ENCODE measurements around the gene TMEM18. TPM values are rescaled to one million over a fixed set of nuclear protein-coding genes. Genes with fewer than 3 reads are reported as not detected.

The TMEM18 gene
- total RNA-seq, 1 donor from 2014 or later, result 18.0 TPM

DNA sequence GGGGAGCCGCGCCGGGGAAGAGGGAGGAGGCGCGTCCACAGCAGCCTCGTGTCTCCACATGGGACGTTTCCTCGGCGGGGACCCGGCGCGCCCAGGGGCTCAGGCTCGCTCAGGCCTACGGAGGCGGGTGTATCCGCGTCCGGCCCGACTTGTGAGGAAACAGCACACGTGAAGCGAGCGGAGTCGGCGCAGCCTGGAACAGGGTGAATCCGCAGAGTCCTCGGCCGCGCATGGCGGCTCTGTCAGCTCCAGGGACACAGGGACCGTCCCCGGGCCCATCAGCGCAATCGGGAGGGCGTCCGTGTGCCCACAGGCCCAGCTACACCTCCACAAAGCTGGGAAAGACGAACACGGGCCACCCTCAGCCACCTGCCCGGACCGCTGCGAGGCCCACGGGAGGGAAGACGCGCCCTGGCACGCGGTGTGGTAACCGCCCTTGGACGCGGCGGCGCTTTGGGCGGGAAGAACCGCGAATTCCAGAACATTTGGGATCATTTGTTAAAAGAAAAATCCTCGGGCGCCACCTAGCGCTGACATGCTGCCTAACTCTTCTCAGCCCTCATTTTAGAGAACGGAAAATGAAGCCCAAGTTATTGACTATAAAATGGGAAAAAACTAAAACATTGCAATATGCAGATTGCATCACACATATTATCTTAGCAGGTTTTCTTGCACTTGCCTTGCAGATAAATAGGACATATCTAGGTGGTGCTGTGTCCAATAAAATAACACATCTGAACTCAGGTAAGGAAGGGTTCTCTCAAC lies 40.4 kb downstream of the TMEM18 start:
- peak; percentile 67 for DNase-seq (ENCODE audit: low read depth)

DNA sequence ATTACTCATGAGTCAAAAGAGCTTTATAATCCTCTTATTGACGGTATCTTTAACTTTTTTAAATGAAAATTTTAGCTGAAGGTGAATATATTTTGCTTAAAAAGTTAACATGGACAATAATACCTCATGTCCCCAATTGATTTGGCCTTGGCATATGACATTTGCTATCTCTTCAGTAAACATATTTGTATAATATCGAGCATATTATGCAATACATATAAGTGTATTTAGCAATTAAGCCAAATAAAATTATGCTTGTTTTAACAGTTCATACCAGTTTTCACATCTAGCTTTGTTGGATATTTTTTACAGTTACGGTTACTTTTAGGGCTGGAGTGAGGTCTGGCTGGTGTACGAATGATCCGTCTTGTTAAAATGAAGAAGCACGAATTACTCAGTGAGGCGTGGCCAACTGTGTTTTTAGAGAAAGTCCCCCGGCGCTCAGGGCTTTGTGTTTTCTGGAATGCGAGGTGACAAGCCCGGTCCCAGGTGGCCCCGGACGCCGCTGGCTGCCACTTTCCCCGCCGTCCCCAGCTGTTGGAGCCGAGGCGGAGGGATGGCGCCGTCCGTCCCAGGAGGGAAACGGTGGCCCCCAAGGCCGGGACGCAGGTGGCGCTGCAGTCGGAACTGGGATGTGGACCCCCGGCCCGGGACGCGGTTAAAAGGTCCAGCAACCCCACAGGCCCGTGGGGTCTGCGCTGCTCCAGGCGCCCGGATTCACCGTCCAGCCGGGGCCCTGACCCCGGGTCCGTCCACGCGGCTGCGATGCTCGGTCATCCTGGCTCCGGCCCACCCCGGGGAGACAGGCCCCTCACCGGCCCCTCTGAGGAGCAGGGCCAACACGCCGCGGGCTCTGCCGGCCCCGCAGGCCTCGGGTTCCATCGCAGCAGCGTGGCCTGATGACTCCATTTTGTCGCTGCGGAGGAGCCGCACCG lies 41.3 kb downstream of the TMEM18 start:
- no peak for DNase-seq (ENCODE audit: low read depth)

DNA sequence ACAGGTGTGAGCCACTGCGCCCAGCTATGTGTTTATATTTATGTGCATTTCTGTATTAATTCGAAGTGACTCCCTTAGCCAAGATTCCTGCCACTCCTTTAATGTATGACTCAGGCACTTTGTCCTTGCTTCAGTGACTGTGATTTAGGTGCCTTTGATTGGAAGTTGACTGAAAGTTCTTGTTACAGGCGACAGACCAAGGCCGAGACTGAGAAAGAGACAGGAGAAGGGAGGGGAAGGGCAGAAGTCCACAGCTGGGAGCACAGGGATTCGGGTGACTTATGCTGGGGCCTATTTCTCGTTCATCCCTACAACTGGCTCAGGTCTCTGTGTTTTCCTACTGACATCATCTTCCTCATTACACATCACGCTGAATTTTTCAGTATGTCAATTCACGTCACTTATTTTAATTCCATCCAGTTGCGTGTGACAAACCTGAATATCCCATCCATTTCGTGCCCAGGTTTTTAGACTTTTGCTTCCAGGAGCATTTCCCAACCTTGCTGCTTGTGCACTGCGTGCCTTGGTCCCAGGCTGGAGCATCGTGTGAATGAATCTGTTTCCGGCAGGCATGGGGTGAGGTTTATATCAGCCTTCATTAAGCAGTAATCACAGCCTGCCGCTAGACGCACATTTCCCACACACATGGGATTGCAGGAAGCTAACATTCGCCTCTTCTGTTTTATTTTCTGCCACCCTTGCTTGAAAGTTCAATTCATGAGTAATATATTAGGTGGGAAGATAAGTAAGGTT lies 42.4 kb downstream of the TMEM18 start:
- no peak for DNase-seq (ENCODE audit: low read depth)

DNA sequence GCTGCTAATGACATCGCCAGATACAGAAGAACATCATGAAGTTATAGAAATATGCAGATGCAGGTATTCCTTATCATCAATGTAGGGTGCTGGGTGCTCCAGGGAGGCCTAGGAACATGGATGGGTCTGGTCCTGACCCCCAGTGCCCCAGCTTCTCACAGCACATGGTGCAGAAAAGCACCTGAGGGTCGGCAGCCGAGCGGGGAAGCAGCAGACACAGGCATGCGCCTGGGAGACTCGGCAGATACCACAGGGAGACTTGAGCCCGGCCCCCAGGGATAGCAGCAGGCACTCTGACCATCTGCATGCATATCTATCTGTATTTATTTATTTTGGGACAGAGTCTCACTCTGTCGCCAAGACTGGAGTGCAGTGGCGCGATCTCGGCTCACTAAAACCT lies 43.2 kb downstream of the TMEM18 start:
- no peak for DNase-seq (ENCODE audit: low read depth)

DNA sequence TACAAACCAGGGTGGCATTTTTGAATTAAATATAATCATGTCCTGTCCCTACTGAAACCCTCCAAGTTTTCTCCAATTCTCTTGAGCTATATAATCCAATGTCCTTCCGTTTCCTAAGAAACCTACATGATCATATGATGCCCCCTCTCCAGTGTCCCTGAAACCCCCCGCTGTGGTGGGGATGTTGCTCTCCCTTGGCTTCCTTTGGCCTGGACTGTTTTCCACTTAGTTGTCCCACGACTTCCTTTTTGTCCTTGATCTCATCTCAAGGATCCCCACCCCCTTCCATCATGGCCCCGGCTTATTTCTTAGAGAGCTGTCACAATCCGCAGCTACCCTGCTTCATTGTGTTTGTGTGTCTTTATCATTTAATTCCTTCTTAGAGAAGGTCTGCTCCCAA lies 43.8 kb downstream of the TMEM18 start:
- no peak for DNase-seq (ENCODE audit: low read depth)

DNA sequence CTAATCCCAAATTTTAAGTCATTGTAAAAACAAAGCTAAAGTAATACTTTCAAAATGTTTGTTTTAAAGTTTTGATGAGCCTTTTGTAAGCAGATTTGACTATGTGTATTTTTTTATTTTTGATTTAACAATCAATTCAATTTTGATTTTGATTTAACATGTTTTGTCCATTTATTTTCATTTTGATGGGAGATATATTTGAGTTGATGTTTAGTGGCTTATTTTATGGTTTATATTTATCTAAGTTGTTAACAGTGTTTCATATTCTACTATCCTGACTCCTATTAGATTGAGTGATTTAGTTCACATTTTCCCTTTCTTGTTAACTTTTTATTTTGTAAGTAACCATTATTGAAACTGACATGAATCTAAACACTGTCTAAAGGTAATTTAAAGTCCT lies 44.7 kb downstream of the TMEM18 start:
- DNase-seq (ENCODE audit: low read depth), result no peak

DNA sequence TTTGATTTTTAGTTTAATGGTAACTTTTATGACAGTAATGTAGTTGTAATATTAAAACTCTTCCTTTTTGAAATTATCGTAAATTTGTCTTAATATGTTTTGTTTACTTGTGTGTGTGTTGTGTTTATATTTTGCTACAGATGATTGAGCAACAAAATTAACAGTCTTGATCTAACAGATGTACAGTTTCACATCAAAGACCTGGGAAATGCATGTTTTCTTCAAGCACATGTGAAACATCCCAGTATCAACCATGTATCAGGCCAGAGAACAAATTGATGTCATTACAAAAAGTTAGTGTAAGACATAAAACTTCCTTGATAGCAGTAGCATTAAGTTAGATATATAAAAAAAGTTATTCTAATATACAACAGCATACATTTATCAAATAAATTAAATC lies 45.5 kb downstream of the TMEM18 start:
- DNase-seq (ENCODE audit: low read depth), result no peak

DNA sequence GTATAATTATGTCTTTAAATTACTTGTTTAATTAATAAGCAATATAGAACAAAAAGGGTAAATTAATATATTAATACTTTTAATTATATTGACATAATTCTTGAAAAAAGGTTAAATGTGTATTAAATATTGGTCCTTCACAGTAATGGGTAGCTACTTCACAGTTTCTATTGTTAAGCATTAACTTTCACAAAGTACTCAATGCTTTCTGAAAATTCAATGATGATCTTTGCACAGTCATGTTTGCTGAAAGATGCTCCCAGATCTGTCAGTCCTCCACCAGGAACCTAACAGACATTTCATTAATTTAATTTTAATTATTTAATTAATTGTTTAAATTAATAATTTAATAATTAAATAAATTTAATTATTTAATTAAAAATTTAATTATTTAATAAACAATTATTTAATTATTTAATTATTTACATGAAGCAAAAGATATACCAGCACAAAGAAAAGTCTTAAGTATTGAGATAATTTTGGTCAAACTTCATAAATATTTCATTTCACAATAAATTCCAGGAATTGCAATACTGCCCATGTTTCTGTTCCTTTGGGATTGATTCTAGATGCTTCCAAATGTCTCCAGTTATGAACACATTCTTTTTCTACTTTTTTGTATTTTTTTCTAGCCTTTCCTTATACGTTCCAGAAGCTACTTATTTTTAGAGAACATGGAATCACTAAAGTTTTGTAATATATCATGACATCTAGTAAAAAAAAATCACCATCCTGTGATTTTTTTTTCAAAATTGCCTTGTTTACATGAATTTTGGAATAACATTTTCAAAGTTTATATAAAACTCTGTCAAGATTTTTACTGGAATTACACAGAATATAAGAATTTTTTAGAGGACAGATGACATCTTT lies 46.5 kb downstream of the TMEM18 start:
- no peak for DNase-seq (ENCODE audit: low read depth)

DNA sequence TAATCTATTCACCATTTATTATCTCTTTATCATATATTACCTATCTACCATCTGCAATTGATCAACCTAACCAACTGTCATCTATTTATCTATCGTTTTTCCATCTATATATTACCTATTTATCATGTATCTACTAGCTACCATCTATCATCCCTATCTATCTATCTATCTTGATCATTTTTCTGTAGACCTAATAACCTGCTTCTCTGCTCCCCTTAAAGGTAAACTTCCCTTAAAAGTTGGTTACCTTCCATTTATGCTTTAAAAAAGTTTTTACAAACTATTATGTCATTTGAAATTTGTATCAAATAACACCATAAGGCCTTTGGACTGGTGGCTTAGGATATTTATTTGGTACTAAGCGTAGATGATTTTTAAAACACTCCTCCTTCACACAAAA lies 47.2 kb downstream of the TMEM18 start:
- DNase-seq (ENCODE audit: low read depth), result no peak

DNA sequence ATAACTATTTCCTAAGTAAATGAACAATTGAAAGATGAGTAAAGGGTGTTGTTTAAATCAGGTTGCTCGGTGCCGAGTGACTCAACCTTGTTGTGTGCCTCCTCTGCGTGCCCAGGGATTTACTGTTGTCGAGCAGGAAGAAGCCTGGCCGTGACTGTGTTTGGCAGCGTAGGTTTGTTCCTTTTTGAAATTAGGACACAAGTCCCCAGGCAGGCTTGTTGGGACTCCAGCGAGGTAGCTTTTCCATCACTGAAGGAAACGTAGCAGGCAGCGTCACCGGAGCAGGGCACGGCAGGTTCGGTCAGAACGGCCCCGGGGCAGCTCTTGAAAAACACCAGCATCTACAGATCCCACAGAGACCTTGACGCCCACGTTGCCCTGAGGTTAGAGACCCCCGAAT lies 48.6 kb downstream of the TMEM18 start:
- peak; percentile 3 for DNase-seq (ENCODE audit: low read depth)

DNA sequence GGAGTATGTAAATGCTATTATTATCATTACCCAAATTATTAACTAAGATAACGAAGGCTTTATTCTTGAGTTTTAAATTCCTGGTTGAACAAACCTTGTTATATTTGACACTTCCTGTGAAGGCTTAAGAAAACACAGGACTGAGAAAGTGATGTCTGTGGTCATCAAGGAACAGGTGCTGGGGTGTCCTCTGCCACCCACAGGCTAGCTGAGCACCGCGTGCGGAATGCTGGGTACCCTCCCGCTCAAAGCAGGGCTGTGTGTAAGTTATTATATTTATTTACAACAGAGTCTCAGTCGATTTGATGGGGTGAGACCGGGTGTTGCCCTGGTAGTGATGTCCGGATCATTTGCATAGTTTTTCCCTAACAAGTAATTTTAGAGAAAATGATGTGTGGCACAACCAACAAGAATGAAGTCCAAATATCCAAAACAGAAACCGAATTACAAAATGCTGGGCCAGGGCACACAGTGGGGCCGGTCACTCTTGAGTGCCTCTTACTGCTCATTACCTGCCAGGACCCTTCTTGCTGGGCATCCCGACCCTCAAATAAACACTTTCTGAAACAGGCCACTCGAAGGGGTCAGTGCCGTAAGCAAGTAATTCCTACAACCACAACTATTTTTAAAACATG lies 49.2 kb downstream of the TMEM18 start:
- DNase-seq (ENCODE audit: low read depth), result peak; percentile 44

DNA sequence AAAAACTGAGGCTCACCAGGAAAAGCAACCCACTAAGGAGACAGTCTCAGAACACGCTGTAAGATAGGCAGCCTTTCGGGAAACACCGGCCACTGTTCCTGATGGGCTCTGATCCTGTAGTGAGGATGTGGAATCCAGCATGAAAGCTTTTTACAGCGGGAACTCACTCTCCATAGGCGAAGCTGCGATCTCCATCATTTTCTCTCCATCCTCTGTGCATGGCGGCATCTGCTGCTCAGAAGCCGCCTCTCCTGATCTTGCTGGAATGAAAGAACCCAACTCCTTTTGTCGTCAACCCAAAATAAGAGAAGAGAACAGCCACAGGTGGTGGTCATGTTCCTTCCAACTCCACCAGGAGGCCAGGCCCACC lies 49.9 kb downstream of the TMEM18 start:
- no peak for DNase-seq (ENCODE audit: low read depth)

DNA sequence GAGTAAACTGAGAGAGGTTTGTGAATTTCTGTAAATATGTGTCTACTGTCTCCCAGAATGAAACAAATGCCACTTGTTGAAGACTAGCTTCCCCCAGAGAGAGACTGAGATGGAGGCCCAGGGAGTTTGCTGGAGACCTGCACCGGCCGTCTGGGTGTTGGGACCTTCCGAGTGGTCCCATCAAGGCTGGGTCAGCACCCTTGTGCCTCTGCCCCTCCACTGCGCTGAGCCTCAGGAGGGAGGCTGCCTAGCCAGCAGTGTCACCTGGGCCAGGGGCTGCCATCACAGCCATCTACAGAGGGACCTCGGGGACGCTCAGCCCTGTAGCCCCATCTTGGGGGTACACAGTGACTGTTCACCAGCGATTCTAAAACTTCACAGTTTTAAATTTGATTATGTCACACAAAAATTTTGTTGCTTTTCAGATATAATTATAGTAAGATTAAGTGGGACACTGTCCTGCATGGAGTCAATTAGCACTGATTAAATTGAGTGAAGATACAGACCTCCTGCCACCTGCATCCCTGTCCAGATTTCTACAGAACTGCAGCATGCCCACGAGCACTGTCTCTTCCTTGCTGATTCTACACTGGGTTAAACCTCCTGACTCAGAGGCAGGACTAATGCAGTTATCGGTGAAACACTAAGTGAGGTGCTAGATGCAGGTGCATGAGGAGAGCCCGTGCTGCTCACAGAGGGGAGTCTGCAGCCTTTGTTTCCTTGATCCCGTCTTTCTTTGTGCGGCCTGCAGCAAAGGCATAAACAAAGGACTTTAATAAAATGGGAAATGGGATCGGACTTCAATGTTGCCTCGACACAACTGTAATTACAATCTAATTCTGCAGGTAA lies 50.5 kb downstream of the TMEM18 start:
- no peak for DNase-seq (ENCODE audit: low read depth)

DNA sequence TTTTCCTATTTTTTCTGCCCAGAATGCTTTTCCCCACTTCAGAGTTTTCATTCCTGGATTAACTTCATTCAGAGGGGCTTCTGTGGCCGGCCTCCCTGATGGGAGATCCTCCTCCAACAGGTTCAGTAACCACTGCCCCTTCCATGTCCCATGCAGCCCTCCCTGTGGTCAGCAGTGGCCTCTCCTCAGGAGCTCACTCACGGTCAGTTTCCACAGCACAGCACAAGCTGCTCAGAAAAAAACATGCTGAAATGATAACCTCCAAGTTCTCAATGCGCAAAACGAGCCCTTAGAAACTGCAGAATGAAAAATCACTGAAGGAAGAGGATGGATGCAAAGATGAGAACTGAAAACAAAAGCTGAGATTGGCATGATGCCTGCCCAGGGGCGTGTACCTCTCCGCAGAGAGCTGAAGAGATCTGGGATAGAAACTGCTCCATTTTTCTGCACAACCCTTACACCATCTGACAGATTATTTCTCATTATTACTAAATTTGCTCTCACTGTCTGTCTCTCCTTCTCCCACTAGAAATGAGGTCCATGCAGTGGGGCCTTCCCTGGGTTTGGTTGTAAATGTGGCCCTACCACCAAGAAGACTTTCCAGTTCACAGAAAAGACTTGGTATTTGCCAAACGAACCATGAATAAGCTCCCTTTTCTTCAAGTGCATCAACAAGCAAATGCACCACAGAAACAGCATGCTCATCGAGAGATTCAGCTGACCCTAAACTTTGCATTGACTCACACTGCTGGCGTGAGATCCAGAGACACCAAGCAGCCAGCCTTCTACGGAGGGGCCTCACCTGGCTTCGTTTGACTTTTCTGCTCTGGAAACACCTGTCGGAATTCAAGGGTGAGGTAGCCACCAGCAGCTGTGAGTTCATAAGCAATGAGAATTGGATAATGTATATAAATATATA lies 51.5 kb downstream of the TMEM18 start:
- no peak for DNase-seq (ENCODE audit: low read depth)

DNA sequence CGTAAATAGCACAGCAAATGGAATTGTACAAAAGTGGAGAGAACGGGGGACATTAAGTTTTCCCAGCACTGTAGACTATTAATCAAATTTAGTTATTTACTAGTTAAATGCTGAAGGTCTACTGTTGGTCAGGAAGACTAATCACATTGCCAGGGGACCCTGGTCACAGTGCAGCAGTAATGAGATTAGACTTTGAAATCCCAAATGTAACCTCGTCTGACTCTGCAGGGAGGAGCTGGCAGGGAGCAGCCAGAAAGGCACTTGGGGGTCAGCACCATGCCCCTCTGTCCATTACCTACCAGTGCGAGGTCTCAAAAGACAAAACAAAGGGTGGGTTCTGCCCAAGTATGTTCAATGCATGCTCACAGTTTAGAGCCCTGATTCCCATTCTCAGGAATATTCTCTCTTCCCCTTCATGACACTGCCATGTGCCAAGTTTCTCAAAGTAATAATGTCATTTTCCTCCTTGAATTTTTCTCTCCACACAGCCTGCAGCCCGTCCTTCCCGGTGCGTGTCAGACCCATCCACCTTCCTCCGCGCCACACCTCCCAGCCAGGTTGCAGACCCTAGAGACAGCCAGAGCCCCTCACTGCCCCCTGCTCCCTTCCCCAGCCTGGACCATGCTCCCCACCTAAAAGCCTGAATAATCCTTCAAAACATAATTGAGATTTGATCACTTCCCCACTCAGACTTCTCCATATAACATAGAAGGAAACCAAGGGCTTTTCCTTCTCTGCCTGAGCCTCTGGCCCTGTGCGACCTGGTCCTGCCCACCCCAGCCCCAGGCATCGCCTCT lies 52.5 kb downstream of the TMEM18 start:
- no peak for DNase-seq (ENCODE audit: low read depth)

DNA sequence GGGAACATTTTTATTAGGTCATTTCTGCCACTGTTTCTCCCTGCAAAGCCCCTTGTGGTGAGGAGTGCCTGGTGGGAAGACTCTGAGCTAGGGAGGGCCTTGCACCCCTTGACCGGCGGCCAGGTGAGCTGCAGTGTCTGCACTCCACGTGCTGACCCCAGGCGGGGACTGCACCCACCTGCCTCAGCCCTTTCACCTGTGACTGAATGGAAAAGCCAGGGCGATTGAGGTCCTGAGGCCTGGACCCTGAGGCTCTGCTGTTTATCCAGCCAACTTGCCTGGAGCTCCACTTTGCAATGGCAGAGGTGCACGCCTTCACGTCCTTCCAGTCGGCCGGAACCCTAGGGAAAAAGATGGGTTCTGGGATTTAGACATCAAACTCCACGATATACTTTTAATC lies 53.1 kb downstream of the TMEM18 start:
- no peak for DNase-seq (ENCODE audit: low read depth)

DNA sequence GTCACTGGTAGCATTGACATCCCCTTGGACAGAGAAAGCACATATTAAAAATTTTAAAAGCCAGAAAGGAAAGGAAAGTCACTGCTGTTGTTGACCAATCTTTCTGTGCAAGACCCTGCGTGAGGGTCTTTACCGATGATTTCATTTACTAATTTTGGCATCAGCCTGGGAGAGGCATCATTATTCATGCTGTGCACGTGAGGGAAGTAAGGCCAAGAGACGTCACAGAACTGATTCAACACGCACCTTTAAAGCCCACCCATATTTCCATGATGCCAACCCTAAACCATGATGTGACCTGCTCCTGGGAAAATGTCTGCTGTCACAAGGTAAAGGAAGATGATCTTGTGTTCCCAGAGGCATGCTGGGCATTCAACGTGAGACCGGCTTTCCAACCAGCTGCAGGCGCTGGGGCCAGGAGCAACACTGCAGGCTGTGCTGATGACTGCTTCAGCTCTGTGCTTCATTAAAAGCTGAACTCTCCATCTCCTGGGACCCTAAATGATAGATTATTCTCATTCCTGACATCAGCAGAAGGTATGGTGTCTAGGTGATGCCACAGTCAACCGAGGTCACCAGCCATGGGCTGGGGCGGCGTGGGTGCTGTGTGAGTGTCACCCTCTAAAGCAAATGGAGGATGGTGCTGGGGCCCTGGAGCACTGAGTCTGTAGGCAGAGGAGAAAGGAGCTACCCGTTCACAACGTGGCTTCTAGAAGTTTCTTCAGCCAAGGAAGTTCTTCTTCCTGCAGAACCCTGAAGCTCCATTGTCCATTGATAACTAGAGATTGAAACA lies 53.9 kb downstream of the TMEM18 start:
- DNase-seq (ENCODE audit: low read depth), result no peak
